Hepatocyte (in vitro differentiated cells): Measurements from ENCODE around the gene TMEM106C.

Experiments
- EZH2 ChIP-seq: fragments of 200-600 bp; sonication (generic); IDR thresholded peaks from 2 replicates; pipeline ENCODE4 v1.6.1; 2016; ENCODE audit warnings: antibody characterized with exemption, mild to moderate bottlenecking, borderline replicate concordance
- EZH2phosphoT487 ChIP-seq: fragments of 200-600 bp; sonication (generic); IDR thresholded peaks from one replicate; pipeline ENCODE4 v1.6.1; 2018; ENCODE audit warnings: antibody characterized with exemption, mild to moderate bottlenecking, low read depth, moderate library complexity; ENCODE audit not compliant: unreplicated experiment, severe bottlenecking
- TF ChIP-seq, protein P1 (sequence below): fragments of 200-600 bp; sonication (generic); IDR thresholded peaks from 2 replicates; pipeline ENCODE4 v1.5.1; 2016; ENCODE audit warnings: antibody characterized with exemption, mild to moderate bottlenecking; ENCODE audit not compliant: poor library complexity

DNA sequence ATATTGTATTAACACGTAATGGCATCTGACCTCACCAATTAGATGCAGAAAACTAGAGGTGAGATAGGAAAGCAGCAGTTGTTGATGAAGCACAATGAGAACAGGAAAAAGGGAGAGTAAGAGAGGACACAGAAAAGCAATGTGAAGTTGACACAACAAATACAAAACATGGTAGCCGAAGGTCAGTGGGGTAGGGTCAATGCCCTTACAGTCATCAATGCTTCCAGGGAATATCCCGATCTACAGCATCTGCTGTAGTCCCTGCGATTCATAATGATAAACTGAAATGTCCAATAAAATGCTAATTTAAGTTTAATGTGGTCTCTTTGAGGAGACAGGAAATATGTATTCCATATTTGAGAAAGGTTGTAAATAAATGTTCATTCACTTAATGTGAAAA, 43.8 kb downstream of the TMEM106C start:
- TF ChIP-seq, protein P1, sequence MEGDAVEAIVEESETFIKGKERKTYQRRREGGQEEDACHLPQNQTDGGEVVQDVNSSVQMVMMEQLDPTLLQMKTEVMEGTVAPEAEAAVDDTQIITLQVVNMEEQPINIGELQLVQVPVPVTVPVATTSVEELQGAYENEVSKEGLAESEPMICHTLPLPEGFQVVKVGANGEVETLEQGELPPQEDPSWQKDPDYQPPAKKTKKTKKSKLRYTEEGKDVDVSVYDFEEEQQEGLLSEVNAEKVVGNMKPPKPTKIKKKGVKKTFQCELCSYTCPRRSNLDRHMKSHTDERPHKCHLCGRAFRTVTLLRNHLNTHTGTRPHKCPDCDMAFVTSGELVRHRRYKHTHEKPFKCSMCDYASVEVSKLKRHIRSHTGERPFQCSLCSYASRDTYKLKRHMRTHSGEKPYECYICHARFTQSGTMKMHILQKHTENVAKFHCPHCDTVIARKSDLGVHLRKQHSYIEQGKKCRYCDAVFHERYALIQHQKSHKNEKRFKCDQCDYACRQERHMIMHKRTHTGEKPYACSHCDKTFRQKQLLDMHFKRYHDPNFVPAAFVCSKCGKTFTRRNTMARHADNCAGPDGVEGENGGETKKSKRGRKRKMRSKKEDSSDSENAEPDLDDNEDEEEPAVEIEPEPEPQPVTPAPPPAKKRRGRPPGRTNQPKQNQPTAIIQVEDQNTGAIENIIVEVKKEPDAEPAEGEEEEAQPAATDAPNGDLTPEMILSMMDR = no peak
- TF ChIP-seq EZH2 (no peak), EZH2phosphoT487 (no peak)
